Measurements from ENCODE around the gene RSRC1.

DNA sequence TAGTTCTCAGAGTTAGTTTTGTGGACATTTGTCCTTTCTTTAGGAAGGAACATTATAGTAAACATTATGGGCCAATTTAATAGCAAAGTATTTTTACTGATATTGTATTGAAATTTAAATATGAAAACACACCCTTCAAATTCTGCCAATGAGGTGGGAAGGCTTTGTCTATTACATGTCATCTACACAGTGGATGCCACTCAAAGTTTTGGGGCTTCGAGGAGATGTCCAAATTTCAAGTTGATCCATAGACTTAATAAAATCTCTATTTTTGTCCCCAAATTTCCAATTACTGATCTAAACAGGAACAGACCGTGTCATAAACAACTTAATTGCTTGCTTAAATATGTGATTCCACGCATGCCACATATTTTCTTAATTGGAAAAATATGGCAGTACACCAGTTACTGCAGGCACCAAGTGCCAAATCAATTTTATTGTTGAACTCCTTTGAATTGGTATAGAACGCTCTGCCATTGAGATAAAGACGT, 5.4 kb upstream of the RSRC1 start:
- TF ChIP-seq, protein P1, sequence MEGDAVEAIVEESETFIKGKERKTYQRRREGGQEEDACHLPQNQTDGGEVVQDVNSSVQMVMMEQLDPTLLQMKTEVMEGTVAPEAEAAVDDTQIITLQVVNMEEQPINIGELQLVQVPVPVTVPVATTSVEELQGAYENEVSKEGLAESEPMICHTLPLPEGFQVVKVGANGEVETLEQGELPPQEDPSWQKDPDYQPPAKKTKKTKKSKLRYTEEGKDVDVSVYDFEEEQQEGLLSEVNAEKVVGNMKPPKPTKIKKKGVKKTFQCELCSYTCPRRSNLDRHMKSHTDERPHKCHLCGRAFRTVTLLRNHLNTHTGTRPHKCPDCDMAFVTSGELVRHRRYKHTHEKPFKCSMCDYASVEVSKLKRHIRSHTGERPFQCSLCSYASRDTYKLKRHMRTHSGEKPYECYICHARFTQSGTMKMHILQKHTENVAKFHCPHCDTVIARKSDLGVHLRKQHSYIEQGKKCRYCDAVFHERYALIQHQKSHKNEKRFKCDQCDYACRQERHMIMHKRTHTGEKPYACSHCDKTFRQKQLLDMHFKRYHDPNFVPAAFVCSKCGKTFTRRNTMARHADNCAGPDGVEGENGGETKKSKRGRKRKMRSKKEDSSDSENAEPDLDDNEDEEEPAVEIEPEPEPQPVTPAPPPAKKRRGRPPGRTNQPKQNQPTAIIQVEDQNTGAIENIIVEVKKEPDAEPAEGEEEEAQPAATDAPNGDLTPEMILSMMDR (optimal IDR thresholded peaks at IDR 0.05 in 1 of 3, IDR thresholded peaks at IDR 0.05 in 1 of 3, conservative IDR thresholded peaks at IDR 0.05 in 1 of 3; ENCODE audit: extremely low read depth in 1 of 3, insufficient read depth in 2 of 3, low read length in 3 of 3) = no peak
- no peak for TF ChIP-seq EZH2 (IDR thresholded peaks at IDR 0.05; ENCODE audit: low read length)

All from keratinocyte (primary cell).